PC-9 (cell line): Measurements from ENCODE around the gene SPON1. TPM values are rescaled to one million over a fixed set of nuclear protein-coding genes. Genes with fewer than 3 reads are reported as not detected.
A peak's percentile ranks its signal among the peaks of the same experiment; 100 is the strongest.

Experiments used
- BruUV-seq: library from RNA; stranded (reverse); fragments of 400-500 nt; replicated peaks from 2 replicates; lab custom pipeline; 2021; lab: Mats Ljungman, UMichigan
- CTCF ChIA-PET: fragments of 300-600 bp; sonication (Branson Sonifier 250); formaldehyde crosslinking; loops from one replicate; lab custom pipeline; 2022; ENCODE audit warnings: antibody characterized with exemption; lab: Charles Lee
- POLR2A ChIA-PET: fragments of 300-600 bp; sonication (Branson Sonifier 250); formaldehyde crosslinking; loops from one replicate; lab custom pipeline; 2022; ENCODE audit warnings: antibody characterized with exemption; ENCODE audit not compliant: unreplicated experiment; lab: Charles Lee
- DNase-seq, 2 experiments: peaks; one replicate each; pipeline versions ENCODE4 v3.0.0 to v3.0.0-alpha.2; 2015 to 2022; ENCODE audit warnings: mixed read lengths in 1 of 2
- H2AFZ ChIP-seq: fragments of 200-600 bp; sonication (generic); 2 replicates; pipeline ENCODE4 v1.8.1; 2017; ENCODE audit warnings: antibody characterized with exemption
- H3F3A ChIP-seq: fragments of 200-600 bp; sonication (generic); 2 replicates; pipeline ENCODE4 v1.8.1; 2017; ENCODE audit warnings: antibody characterized with exemption, mild to moderate bottlenecking, low read depth; ENCODE audit not compliant: insufficient read depth
- H3K27ac ChIP-seq: fragments of 200-600 bp; sonication (generic); 2 replicates; pipeline ENCODE4 v1.6.1; 2016; ENCODE audit warnings: mixed run types
- H3K27me3 ChIP-seq: fragments of 200-600 bp; sonication (generic); 2 replicates; pipeline ENCODE4 v1.6.1; 2016; ENCODE audit warnings: low read depth, mixed run types; ENCODE audit not compliant: insufficient read depth
- H3K36me3 ChIP-seq: fragments of 200-600 bp; sonication (generic); 2 replicates; pipeline ENCODE4 v1.6.1; 2016; ENCODE audit warnings: low read depth, mixed run types
- H3K4me1 ChIP-seq: fragments of 200-600 bp; sonication (generic); replicated peaks from 2 replicates; pipeline ENCODE4 v1.6.1; 2016; ENCODE audit warnings: mixed run types; ENCODE audit not compliant: insufficient read depth
- H3K4me2 ChIP-seq: fragments of 200-600 bp; sonication (generic); 2 replicates; pipeline ENCODE4 v1.6.1; 2017; ENCODE audit warnings: mixed run types
- H3K4me3 ChIP-seq: fragments of 200-600 bp; sonication (generic); 2 replicates; pipeline ENCODE4 v1.6.1; 2016; ENCODE audit warnings: mixed run types
- H3K79me2 ChIP-seq: fragments of 200-600 bp; sonication (generic); 2 replicates; pipeline ENCODE4 v1.6.1; 2017; ENCODE audit warnings: low read depth, mixed run types
- H3K9me2 ChIP-seq: fragments of 200-600 bp; sonication (generic); 2 replicates; pipeline ENCODE4 v1.8.1; 2017; ENCODE audit warnings: mild to moderate bottlenecking; ENCODE audit not compliant: insufficient read depth
- H3K9me3 ChIP-seq: fragments of 200-600 bp; sonication (generic); 2 replicates; pipeline ENCODE4 v1.8.1; 2016; ENCODE audit warnings: low read depth; ENCODE audit not compliant: insufficient read depth
- H4K20me1 ChIP-seq: fragments of 200-600 bp; sonication (generic); 2 replicates; pipeline ENCODE4 v1.8.1; 2017; ENCODE audit not compliant: insufficient read depth
- EZH2 ChIP-seq: fragments of 200-600 bp; sonication (generic); IDR thresholded peaks from 2 replicates; pipeline ENCODE4 v1.8.0; 2017; ENCODE audit warnings: antibody characterized with exemption, low read depth
- intact Hi-C: fragments of 100-400 bp; cut with micrococcal nuclease; formaldehyde crosslinking; loops from one replicate; pipeline ENCODE4 v1.10.0; 2022; ENCODE audit not compliant: unreplicated experiment
- total RNA-seq: library from RNA; stranded (reverse); gene quantifications from 2 replicates; pipeline ENCODE4 v1.2.3, GENCODE V29; 2021
- TF ChIP-seq, protein P1 (sequence below): fragments of 200-600 bp; sonication (generic); conservative IDR thresholded peaks from 2 replicates; pipeline ENCODE4 v1.6.1; 2017; ENCODE audit warnings: mixed run types, antibody characterized with exemption, mild to moderate bottlenecking, moderate library complexity

SPON1 gene
- total RNA-seq, 1 experiment from 2014 or later, result 0.70 TPM

DNA sequence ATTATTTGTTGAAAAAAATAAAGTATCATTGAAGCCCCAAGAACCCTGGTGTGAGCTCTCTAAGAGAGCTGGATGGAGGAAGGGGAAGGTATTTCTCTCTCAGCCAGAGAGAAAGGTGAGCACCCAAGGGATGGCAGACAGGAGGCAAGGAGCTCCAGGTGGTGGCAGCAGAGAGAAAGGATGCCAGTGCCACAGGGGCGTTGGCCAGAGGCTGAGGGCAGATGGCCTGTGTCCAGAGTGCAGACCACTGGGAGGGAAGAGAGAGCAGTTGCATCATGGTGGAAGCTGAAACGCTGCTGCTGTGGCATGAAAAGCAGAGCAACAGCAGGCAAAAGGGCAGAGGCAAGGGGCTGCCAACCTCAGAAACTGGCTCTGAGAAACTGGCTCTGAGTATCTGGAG lies 8.5 kb downstream of the SPON1 start:
- H3K4me2 ChIP-seq, result peak overlapping the region; percentile 7; the same call in 1 of the 2 replicates
- peaks cover 12% of the 10 kb centered on the region for H3K4me1 ChIP-seq
- H3K4me3 ChIP-seq, result no peak overlapping the region
- no peaks in the 10 kb centered on the region for H4K20me1 ChIP-seq
- no peaks in the 10 kb centered on the region for H3K79me2 ChIP-seq
- ChIA-PET CTCF (interaction anchor here (1.7 kb wide), 1 partner anchor 178 kb away, joined by 6 read pairs; no protein-coding TSS in a partner anchor), POLR2A (no interaction called here)
- no peaks in the 10 kb centered on the region for H3K9me3 ChIP-seq
- no peaks in the 10 kb centered on the region for H3F3A ChIP-seq
- DNase-seq, result peak; percentile 45 to 72
- intact Hi-C loops, result loop anchor here (1.0 to 5.0 kb wide), 2 partner anchors 177 to 276 kb away; no protein-coding TSS in a partner anchor
- no TSS peak for BruUV-seq
- no peaks in the 10 kb centered on the region for H3K27me3 ChIP-seq
- no peaks in the 10 kb centered on the region for H3K36me3 ChIP-seq
- H3K9me2 ChIP-seq, result no peaks in the 10 kb centered on the region
- H2AFZ ChIP-seq, result no peak overlapping the region; the same call in 1 of the 2 replicates
- no peak for TF ChIP-seq EZH2
- TF ChIP-seq, protein P1, sequence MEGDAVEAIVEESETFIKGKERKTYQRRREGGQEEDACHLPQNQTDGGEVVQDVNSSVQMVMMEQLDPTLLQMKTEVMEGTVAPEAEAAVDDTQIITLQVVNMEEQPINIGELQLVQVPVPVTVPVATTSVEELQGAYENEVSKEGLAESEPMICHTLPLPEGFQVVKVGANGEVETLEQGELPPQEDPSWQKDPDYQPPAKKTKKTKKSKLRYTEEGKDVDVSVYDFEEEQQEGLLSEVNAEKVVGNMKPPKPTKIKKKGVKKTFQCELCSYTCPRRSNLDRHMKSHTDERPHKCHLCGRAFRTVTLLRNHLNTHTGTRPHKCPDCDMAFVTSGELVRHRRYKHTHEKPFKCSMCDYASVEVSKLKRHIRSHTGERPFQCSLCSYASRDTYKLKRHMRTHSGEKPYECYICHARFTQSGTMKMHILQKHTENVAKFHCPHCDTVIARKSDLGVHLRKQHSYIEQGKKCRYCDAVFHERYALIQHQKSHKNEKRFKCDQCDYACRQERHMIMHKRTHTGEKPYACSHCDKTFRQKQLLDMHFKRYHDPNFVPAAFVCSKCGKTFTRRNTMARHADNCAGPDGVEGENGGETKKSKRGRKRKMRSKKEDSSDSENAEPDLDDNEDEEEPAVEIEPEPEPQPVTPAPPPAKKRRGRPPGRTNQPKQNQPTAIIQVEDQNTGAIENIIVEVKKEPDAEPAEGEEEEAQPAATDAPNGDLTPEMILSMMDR, result peak; percentile 71
- peak overlapping the region; percentile 17; the same call in 1 of the 2 replicates for H3K27ac ChIP-seq

DNA sequence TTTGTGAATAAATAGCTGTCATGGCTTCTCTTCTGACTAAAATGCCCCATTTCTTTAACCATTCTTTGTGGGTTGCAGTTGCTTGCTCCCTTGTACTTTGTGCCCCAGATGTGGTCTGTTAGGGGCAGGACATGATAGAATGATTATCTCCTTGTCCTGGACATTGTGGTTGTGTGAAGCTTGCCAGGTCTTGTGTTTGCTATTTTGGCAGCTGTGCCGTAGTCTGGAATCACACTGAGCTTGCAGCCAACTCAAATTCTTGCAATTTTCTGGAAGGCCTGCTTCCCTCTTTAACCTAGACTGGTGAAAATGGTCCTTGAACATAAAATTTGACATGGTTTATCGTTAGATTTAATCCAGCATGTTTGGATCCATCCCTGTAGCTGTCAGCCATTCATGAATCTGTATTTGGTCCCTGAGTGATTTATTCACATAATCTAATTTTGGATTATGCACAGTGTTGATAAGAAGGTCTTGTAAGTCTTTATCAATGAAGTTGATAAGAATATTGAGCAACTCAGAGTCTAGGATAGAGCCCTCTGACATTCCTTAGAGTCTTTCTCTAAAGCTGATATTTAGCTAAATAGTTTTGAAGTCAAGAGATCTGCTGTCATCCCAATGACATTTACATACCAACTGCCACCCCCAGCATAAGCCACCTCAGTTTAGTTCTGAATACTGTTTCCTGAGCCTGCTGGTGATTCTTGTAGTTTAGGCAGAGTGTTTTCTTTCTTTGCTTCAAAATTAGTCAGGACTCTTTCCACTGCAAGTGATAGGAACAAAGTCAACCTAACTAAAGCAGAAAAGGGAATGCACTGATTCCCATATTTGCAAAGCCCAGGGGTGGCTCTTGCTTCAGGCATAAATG lies 9.8 kb downstream of the SPON1 start:
- H3K79me2 ChIP-seq, result no peaks in the 10 kb centered on the region
- no peak overlapping the region for H3K4me3 ChIP-seq
- no peak overlapping the region for H3K4me2 ChIP-seq
- POLR2A ChIA-PET, result no interaction called here
- intact Hi-C loops, result loop anchor here (5.0 kb wide), 1 partner anchor 275 kb away; no protein-coding TSS in a partner anchor
- CTCF ChIA-PET, result interaction anchor here (0.6 kb wide), 1 partner anchor 71 kb away, joined by 3 read pairs; no protein-coding TSS in a partner anchor
- peaks cover 12% of the 10 kb centered on the region for H3K4me1 ChIP-seq
- H3K9me3 ChIP-seq, result no peaks in the 10 kb centered on the region
- TF ChIP-seq EZH2, result no peak
- TF ChIP-seq, protein P1, result no peak
- no peaks in the 10 kb centered on the region for H4K20me1 ChIP-seq
- H3K27me3 ChIP-seq, result no peaks in the 10 kb centered on the region
- no peak for DNase-seq
- H3F3A ChIP-seq, result no peaks in the 10 kb centered on the region
- H2AFZ ChIP-seq, result no peak overlapping the region
- H3K27ac ChIP-seq, result no peak overlapping the region
- H3K9me2 ChIP-seq, result no peaks in the 10 kb centered on the region
- H3K36me3 ChIP-seq, result no peaks in the 10 kb centered on the region
- no TSS peak for BruUV-seq

GRCh38 chr11:13972944-13973343 lies 10.4 kb downstream of the SPON1 start:
- intact Hi-C loops, result loop anchor here (5.0 kb wide), 1 partner anchor 274 kb away; no protein-coding TSS in a partner anchor
- BruUV-seq, result no TSS peak
- Histone ChIP-seq H2AFZ (no peak overlapping the region), H3K27ac (no peak overlapping the region), H3K79me2 (no peaks in the 10 kb centered on the region), H3K4me1 (peaks cover 12% of the 10 kb centered on the region), H4K20me1 (no peaks in the 10 kb centered on the region), H3F3A (no peaks in the 10 kb centered on the region), H3K9me2 (no peaks in the 10 kb centered on the region), H3K4me2 (no peak overlapping the region), H3K36me3 (no peaks in the 10 kb centered on the region), H3K27me3 (no peaks in the 10 kb centered on the region), H3K4me3 (no peak overlapping the region), H3K9me3 (no peaks in the 10 kb centered on the region)
- DNase-seq, result no peak
- ChIA-PET POLR2A (no interaction called here), CTCF (no interaction called here)
- TF ChIP-seq EZH2, result no peak
- TF ChIP-seq, protein P1, result no peak
